Vagina (tissue), 2 donors: ENCODE results near the gene CPN2. TPM values are rescaled to one million over a fixed set of nuclear protein-coding genes. Genes with fewer than 3 reads are reported as not detected.

Experiments used
- DNase-seq, 2 donors: peaks; one replicate each; pipeline ENCODE4 v3.0.0-alpha.2; 2017; ENCODE audit errors: extremely low spot score in 2 of 2
- H3K27ac ChIP-seq: fragments of 200-600 bp; sonication (generic); one replicate; pipeline ENCODE4 v1.5.1; 2019
- H3K27me3 ChIP-seq: fragments of 200-600 bp; sonication (generic); one replicate; pipeline ENCODE4 v1.5.1; 2019
- H3K36me3 ChIP-seq, 2 donors: fragments of 200-600 bp; sonication (generic); one replicate each; pipeline ENCODE4 v1.5.1; 2017 to 2019
- H3K4me1 ChIP-seq: fragments of 200-600 bp; sonication (generic); one replicate; pipeline ENCODE4 v1.5.1; 2019
- H3K4me3 ChIP-seq, 2 donors: fragments of 200-600 bp; sonication (generic); 1 replicate in 1 of 2; 2 replicates in 1 of 2; pipeline ENCODE4 v1.5.1; 2016 to 2019
- H3K9me3 ChIP-seq: fragments of 200-600 bp; sonication (generic); one replicate; pipeline ENCODE4 v1.5.1; 2019
- CTCF ChIP-seq, 3 experiments: fragments of 450-650 bp in 2 of 3; fragments of 200-600 bp in 1 of 3; sonication (generic) in 1 of 3; IDR thresholded peaks; one replicate each; pipeline ENCODE4 v1.5.1; 2017 to 2019; ENCODE audit warnings: antibody characterized with exemption in 3 of 3, mild to moderate bottlenecking in 2 of 3, moderate library complexity in 2 of 3
- POLR2A ChIP-seq, 2 donors: fragments of 450-650 bp; IDR thresholded peaks; one replicate each; pipeline ENCODE4 v1.6.1; 2017; ENCODE audit warnings: antibody characterized with exemption in 2 of 2, mild to moderate bottlenecking in 2 of 2, moderate library complexity in 2 of 2
- POLR2AphosphoS5 ChIP-seq, 2 donors: sonication (generic); formaldehyde crosslinking; IDR thresholded peaks; one replicate each; pipeline ENCODE4 v1.9.0; 2017; ENCODE audit warnings: antibody characterized with exemption in 2 of 2, mild to moderate bottlenecking in 2 of 2, low read depth in 1 of 2; ENCODE audit not compliant: insufficient read depth in 1 of 2
- intact Hi-C: fragments of 100-400 bp; cut with DNase I; formaldehyde crosslinking; loops from one replicate; pipeline ENCODE4 v1.15.1; 2023
- total RNA-seq: library from RNA; depleted of rRNA; stranded (reverse); fragments of >200 nt; gene quantifications from one replicate; pipeline ENCODE4 v1.2.3, GENCODE V29; 2016

The CPN2 gene
- total RNA-seq = not detected

- no peaks in the 10 kb centered on the region for H3K27me3 ChIP-seq
- H3K4me1 ChIP-seq = no peaks in the 10 kb centered on the region
- intact Hi-C loops = no loop called here
- H3K27ac ChIP-seq = no peak within 1 kb of the TSS
- H3K4me3 ChIP-seq = no peak within 1 kb of the TSS
- no peaks in the 10 kb centered on the region for H3K36me3 ChIP-seq
- no peaks in the 10 kb centered on the region for H3K9me3 ChIP-seq
- no peak for TF ChIP-seq CTCF (IDR thresholded peaks at IDR 0.05)
- no peak for TF ChIP-seq POLR2A (IDR thresholded peaks at IDR 0.05)
- TF ChIP-seq POLR2AphosphoS5 (IDR thresholded peaks at IDR 0.05; ENCODE audit: insufficient read depth in 1 of 2, low read depth in 1 of 2) = no peak
- no peak for DNase-seq
These were observed at the start of gene CPN2 for GRCh38 chr3:194351080-194351672. CPN2 (minus strand) TSS chr3:194351328; CDS start chr3:194342702, 8,626 bp downstream.

- no peak for DNase-seq
- intact Hi-C loops = no loop called here
- TF ChIP-seq CTCF (IDR thresholded peaks at IDR 0.05) (no peak), POLR2AphosphoS5 (IDR thresholded peaks at IDR 0.05; ENCODE audit: insufficient read depth in 1 of 2, low read depth in 1 of 2) (no peak), POLR2A (IDR thresholded peaks at IDR 0.05) (no peak)
- no peak overlapping the region for H3K4me3 ChIP-seq
- peaks cover 39% of the 10 kb centered on the region for H3K4me1 ChIP-seq
- H3K9me3 ChIP-seq = no peaks in the 10 kb centered on the region
- no peaks in the 10 kb centered on the region for H3K27me3 ChIP-seq
- no peak overlapping the region for H3K27ac ChIP-seq
- no peaks in the 10 kb centered on the region for H3K36me3 ChIP-seq
These were observed 48.8 kb upstream of the CPN2 start for GRCh38 chr3:194399874-194400411.

- DNase-seq = no peak
- no peak within 1 kb of the TSS for H3K27ac ChIP-seq
- H3K27me3 ChIP-seq = no peaks in the 10 kb centered on the region
- intact Hi-C loops = no loop called here
- peak within 1 kb of the TSS; percentile 16 to 42 for H3K4me3 ChIP-seq
- no peaks in the 10 kb centered on the region for H3K36me3 ChIP-seq
- TF ChIP-seq POLR2AphosphoS5 (IDR thresholded peaks at IDR 0.05; ENCODE audit: insufficient read depth in 1 of 2, low read depth in 1 of 2) (no peak), POLR2A (IDR thresholded peaks at IDR 0.05) (no peak), CTCF (IDR thresholded peaks at IDR 0.05) (no peak)
- peaks cover 43% of the 10 kb centered on the region for H3K4me1 ChIP-seq
- no peaks in the 10 kb centered on the region for H3K9me3 ChIP-seq
These were observed 48.0 kb upstream of the CPN2 start, which contains the start of gene GP5 for GRCh38 chr3:194399166-194399565. GP5 (minus strand) TSS chr3:194399266; CDS start chr3:194398282, 984 bp downstream.

- Histone ChIP-seq H3K4me1 (peaks cover 43% of the 10 kb centered on the region), H3K9me3 (no peaks in the 10 kb centered on the region), H3K27me3 (no peaks in the 10 kb centered on the region), H3K4me3 (peak overlapping the region; percentile 16 to 42), H3K27ac (no peak overlapping the region), H3K36me3 (no peaks in the 10 kb centered on the region)
- no peak for DNase-seq
- intact Hi-C loops = no loop called here
- TF ChIP-seq CTCF (IDR thresholded peaks at IDR 0.05) = no peak
- TF ChIP-seq POLR2A (IDR thresholded peaks at IDR 0.05) = no peak
- no peak for TF ChIP-seq POLR2AphosphoS5 (IDR thresholded peaks at IDR 0.05; ENCODE audit: insufficient read depth in 1 of 2, low read depth in 1 of 2)
These were observed 46.7 kb upstream of the CPN2 start for GRCh38 chr3:194397757-194398312.
